Tibial nerve (tissue), 4 donors: ENCODE data around the gene CDC42EP3.

ENCODE experiments used
- EP300 ChIP-seq, 2 donors: sonication (generic); formaldehyde crosslinking; IDR thresholded peaks; one replicate each; pipeline ENCODE4 v1.6.1; 2017; ENCODE audit warnings: antibody characterized with exemption in 2 of 2, mild to moderate bottlenecking in 1 of 2
- POLR2A ChIP-seq, 2 donors: fragments of 450-650 bp; IDR thresholded peaks; one replicate each; pipeline ENCODE4 v1.6.1; 2017; ENCODE audit warnings: antibody characterized with exemption in 2 of 2, mild to moderate bottlenecking in 2 of 2, moderate library complexity in 2 of 2
- TF ChIP-seq, protein P1 (sequence below), 5 experiments: fragments of 200-600 bp in 3 of 5; fragments of 450-650 bp in 2 of 5; sonication (generic) in 3 of 5; IDR thresholded peaks; one replicate each; pipeline ENCODE4 v1.5.1; 2016 to 2019; ENCODE audit warnings: antibody characterized with exemption in 5 of 5, mild to moderate bottlenecking in 3 of 5, moderate library complexity in 2 of 5

DNA sequence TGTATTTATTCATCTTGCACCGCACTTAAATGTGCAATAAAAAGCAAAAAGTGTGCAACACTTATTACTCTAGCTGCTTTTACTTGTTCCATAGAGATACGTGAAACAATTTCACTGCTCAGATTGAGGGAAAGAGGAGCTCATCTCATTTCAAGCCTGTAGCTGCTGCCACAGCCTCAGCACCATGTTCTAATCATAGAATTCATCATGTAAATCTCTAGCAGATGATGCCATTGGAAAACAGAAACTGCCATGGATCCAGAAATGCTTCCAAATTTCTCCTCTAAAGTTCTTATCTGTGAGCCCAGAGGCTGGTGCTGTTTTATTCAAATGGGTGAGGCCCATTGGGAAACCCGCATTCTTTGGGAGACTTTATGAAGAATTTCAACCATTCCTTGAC, 2.0 kb downstream of the CDC42EP3 start:
- TF ChIP-seq, protein P1, sequence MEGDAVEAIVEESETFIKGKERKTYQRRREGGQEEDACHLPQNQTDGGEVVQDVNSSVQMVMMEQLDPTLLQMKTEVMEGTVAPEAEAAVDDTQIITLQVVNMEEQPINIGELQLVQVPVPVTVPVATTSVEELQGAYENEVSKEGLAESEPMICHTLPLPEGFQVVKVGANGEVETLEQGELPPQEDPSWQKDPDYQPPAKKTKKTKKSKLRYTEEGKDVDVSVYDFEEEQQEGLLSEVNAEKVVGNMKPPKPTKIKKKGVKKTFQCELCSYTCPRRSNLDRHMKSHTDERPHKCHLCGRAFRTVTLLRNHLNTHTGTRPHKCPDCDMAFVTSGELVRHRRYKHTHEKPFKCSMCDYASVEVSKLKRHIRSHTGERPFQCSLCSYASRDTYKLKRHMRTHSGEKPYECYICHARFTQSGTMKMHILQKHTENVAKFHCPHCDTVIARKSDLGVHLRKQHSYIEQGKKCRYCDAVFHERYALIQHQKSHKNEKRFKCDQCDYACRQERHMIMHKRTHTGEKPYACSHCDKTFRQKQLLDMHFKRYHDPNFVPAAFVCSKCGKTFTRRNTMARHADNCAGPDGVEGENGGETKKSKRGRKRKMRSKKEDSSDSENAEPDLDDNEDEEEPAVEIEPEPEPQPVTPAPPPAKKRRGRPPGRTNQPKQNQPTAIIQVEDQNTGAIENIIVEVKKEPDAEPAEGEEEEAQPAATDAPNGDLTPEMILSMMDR (IDR thresholded peaks at IDR 0.05): no peak
- TF ChIP-seq POLR2A (IDR thresholded peaks at IDR 0.05) (no peak), EP300 (IDR thresholded peaks at IDR 0.05) (no peak)
